HG03575 (cell line): ENCODE results near the gene CEP128.
A peak's percentile ranks its signal among the peaks of the same experiment; 100 is the strongest.
"Not testable (repeated sequence)": the region's sequence is repeated elsewhere in the genome, so short reads cannot be mapped to it uniquely, and the experiment has no call there.

ENCODE experiments used
- ATAC-seq: cut with Tn5 transposase; IDR thresholded peaks from one replicate; pipeline ENCODE4 v1.9.1; 2021; ENCODE audit not compliant: unreplicated experiment, insufficient number of reproducible peaks, low FRiP score; ENCODE audit errors: extremely low read depth

Gene CEP128

DNA sequence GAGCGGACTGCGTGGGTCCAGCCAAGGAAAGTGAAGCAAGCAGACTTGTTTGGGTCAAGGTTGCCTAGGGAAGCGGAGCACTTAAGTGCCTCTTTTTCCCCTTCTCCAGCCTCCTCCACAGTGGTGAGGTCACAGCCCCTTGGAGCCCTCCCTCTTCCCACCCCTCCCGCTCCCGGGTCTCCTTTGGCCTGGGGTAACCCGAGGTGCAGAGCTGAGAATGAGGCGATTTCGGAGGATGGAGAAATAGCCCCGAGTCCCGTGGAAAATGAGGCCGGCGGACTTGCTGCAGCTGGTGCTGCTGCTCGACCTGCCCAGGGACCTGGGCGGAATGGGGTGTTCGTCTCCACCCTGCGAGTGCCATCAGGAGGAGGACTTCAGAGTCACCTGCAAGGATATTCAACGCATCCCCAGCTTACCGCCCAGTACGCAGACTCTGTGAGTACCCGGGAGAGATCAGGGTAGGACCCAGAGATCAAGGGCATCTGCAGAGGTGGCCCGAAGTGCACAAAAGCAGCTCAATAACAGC lies 13.9 kb upstream of the CEP128 start, which contains the start of gene TSHR:
TSS of gene TSHR (plus strand) at position 206 of the 526 bp plus-strand sequence. CDS start at position 266, 60 bp downstream.
- no peak for ATAC-seq

GRCh38 chr14:80954687-80955299 lies 13.3 kb upstream of the CEP128 start:
- ATAC-seq: no peak

DNA sequence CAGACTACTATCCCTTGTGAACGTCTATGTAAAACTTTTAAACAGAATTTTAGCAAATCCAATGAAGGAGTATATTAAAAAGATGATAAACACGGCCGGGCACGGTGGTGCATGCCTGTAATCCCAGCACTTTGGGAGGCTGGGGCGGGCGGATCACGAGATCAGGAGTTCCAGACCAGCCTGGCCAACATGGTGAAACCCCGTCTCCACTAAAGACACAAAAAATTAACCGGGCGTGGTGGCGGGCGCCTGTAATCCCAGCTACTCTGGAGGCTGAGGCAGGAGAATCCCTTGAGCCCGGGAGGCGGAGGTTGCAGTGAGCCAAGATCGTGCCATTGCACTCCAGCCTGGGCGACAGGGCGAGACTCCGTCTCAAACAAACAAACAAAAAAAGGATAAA lies 11.7 kb upstream of the CEP128 start:
- not testable (repeated sequence) for ATAC-seq

GRCh38 chr14:80951491-80951890 lies 10.0 kb upstream of the CEP128 start:
- ATAC-seq: no peak

- ATAC-seq: no peak
Observed at GRCh38 chr14:80948291-80948690, 6.8 kb upstream of the CEP128 start.

- no peak for ATAC-seq
Observed at GRCh38 chr14:80946797-80947196, 5.3 kb upstream of the CEP128 start.

- no peak for ATAC-seq
Observed at GRCh38 chr14:80946187-80946586, 4.6 kb upstream of the CEP128 start.

GRCh38 chr14:80944861-80945617 lies 3.5 kb upstream of the CEP128 start:
- no peak for ATAC-seq

GRCh38 chr14:80942191-80942600 lies 658 bp upstream of the CEP128 start:
- ATAC-seq: peak; percentile 6

DNA sequence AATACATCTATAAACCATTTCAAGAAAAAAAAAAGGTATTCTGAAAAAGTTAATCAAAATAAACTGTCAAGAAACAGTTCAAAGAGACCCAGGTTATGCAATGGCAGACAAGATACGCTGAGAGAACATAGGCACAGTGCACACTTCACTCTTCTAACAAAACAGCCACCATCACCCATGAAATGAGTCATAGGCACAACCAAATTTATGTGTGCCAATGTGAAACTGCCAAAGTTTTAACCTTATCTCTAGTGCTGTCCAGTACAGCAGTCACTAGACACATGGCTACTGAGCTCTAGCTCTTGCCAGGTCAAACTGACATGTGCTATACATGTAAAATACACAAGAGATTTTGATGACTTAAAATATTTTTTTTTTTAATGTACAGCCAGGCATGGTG lies 1.4 kb downstream of the CEP128 start:
- no peak for ATAC-seq

- ATAC-seq: no peak
Observed at GRCh38 chr14:80933686-80934085, 7.9 kb downstream of the CEP128 start.

DNA sequence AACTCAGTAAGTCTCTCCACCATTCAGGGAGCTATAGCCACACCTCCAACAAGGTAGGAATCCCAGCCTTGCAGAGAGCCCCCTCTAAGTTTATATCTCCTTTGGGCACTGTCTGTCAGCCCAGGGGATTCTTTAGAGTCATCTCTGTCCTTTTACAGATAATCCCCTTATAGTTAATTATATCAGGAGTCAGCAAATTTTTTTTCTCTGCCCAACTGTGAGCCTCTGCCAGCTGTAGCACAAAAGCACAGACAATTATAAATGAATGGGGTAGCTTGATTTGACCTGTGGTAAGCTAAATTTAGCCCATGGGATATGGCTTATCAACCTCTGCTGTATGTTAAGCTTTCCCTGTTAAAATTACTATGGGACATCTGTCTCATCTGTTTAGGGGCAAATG lies 8.3 kb downstream of the CEP128 start:
- no peak for ATAC-seq

- peak; percentile 94 for ATAC-seq
Observed at GRCh38 chr14:80930836-80931389, 10.6 kb downstream of the CEP128 start.

GRCh38 chr14:80930095-80930494 lies 11.4 kb downstream of the CEP128 start:
- no peak for ATAC-seq

- no peak for ATAC-seq
Observed at GRCh38 chr14:80927083-80927989, 14.2 kb downstream of the CEP128 start.

DNA sequence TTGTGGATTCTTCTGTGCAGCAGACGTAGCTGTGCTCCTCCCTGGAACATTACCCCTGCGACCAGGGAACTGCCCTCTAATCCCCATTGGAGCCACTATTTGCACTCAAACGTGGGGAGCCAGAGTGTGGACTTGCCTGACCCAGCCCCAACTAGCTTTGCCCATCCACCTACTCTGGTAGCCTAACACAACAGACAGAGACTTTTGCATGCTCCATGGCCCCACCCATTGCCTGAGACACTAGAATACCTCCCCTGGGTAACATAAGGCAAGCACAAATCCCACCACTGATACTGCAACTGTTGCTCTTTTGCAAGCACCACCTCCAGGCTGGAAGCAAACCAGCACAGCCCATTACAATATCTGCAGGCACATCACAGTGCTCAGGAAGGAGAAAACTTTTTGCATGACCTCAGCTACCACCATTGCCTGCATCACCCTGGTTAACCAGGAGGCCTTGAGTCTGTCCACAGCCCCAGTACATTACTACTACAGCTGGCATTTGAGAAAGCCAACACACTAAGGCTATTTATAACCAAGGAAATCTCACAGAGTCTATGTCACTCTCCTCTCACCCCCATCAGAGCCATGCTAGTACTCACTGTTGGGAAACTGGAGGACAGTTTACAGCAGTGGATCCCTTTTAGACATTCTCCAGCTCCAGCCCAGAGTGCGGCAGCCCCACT lies 15.0 kb downstream of the CEP128 start:
- ATAC-seq: no peak

DNA sequence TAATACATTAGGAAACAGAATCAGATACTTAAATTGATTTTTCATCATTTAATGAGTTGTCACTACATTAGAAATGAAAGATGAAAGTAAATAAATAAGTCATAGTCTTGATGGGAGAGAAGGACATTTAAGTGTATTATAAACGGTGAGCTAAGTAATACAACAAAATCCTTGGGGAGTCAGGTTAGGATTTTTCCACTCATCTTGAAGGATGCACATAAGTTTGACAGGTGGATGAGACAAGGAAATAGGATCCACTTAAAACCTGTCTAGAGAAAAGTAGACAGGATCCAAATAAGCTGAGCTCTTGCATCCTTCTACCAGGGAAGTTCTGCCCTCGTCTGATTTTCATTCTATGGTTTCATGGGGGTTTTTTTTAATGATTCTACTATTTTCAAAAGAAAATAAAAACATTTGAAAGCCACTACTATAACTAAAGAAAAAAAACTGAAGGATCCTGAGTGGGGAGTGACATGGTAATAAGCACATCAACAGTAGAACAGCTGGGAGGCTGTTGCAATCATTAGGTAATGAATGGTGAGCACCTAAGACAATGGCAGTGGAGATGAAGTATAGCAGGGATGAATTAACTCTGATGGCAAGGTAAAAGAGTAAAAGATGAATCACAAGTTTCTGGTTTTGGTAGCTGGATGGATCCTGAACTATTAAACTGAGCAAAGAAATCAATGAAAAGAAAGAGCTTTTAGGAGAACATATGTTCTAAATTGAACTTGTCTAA lies 17.0 kb downstream of the CEP128 start:
- no peak for ATAC-seq

DNA sequence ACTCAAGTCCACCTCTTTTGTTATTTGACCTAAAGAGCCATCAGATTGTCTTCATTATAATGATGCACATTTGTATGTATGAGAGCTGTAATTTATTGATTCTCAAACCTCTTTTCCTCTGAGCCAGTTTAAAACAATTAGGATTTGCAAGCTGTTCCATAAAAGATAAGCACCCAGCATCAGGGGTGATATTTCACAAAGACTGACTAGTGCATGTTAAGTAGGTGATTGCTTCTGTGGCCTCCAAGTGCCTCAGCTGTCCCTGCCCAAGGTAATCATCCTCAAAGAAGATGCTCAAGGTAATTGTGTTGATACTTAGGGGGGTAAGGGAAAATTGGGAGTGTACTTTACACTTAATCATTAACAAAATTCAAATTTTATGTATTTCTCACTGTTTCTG lies 18.2 kb downstream of the CEP128 start:
- no peak for ATAC-seq
